ENCODE results near the gene VTI1A. TPM values are rescaled to one million over a fixed set of nuclear protein-coding genes. Genes with fewer than 3 reads are reported as not detected.

Gene VTI1A
- total RNA-seq, 1 donor from 2014 or later: 28.0 TPM

GRCh38 chr10:112790921-112791320 is 343.9 kb downstream of the VTI1A start:
- ATAC-seq: peak; percentile 85

- no peak for ATAC-seq
Measured at GRCh38 chr10:112791447-112791846, 344.4 kb downstream of the VTI1A start.

- ATAC-seq: peak; percentile 86
Measured at GRCh38 chr10:112792487-112793201, 345.6 kb downstream of the VTI1A start.

- ATAC-seq: peak; percentile 46
Measured at GRCh38 chr10:112793202-112793921, 346.3 kb downstream of the VTI1A start.

GRCh38 chr10:112794201-112794600 is 347.2 kb downstream of the VTI1A start:
- ATAC-seq: no peak

GRCh38 chr10:112795067-112795466 is 348.1 kb downstream of the VTI1A start:
- no peak for ATAC-seq

GRCh38 chr10:112797197-112797596 is 350.2 kb downstream of the VTI1A start:
- no peak for ATAC-seq

GRCh38 chr10:112797855-112798254 is 350.8 kb downstream of the VTI1A start:
- no peak for ATAC-seq

- no peak for ATAC-seq
Measured at GRCh38 chr10:112799038-112799437, 352.0 kb downstream of the VTI1A start.

GRCh38 chr10:112799726-112800510 is 352.9 kb downstream of the VTI1A start:
- ATAC-seq: no peak

GRCh38 chr10:112801004-112801403 is 354.0 kb downstream of the VTI1A start:
- no peak for ATAC-seq

- ATAC-seq: no peak
Measured at GRCh38 chr10:112801748-112802147, 354.7 kb downstream of the VTI1A start.

- no peak for ATAC-seq
Measured at GRCh38 chr10:112802411-112803022, 355.5 kb downstream of the VTI1A start.

- ATAC-seq: no peak
Measured at GRCh38 chr10:112803961-112804401, 357.0 kb downstream of the VTI1A start.

GRCh38 chr10:112805254-112805590 is 358.2 kb downstream of the VTI1A start:
- no peak for ATAC-seq

GRCh38 chr10:112805701-112806100 is 358.7 kb downstream of the VTI1A start:
- no peak for ATAC-seq

GRCh38 chr10:112807013-112807412 is 360.0 kb downstream of the VTI1A start:
- no peak for ATAC-seq

- ATAC-seq: no peak
Measured at GRCh38 chr10:112809736-112810135, 362.7 kb downstream of the VTI1A start.

- no peak for ATAC-seq
Measured at GRCh38 chr10:112810711-112811151, 363.7 kb downstream of the VTI1A start.

GRCh38 chr10:112811741-112812551 is 364.9 kb downstream of the VTI1A start:
- peak; percentile 89 for ATAC-seq

- no peak for ATAC-seq
Measured at GRCh38 chr10:112812586-112812985, 365.6 kb downstream of the VTI1A start.
